Measurements from ENCODE around the gene NTN4. TPM values are rescaled to one million over a fixed set of nuclear protein-coding genes. Genes with fewer than 3 reads are reported as not detected.

NTN4 gene
- total and polyA plus RNA-seq, 10 of the 15 experiments (the other 5 are each of a cell fraction or from before 2014, with no cell fraction given) = 0.15 TPM; not detected in 9

GRCh38 chr12:95663525-95663924 is 127.0 kb downstream of the NTN4 start (continued):
- TF ChIP-seq EZH2 (IDR thresholded peaks at IDR 0.05; ENCODE audit: borderline replicate concordance, control insufficient read depth, low read depth, low read length) (no peak), ZNF24 (IDR thresholded peaks at IDR 0.05) (no peak), CEBPB (IDR thresholded peaks at IDR 0.05; ENCODE audit: borderline replicate concordance in 1 of 2, low read depth in 2 of 2, low read length in 2 of 2) (no peak)

- ATAC-seq = no peak
- TF ChIP-seq DPF2 (IDR thresholded peaks at IDR 0.05) (no peak), NR2C1 (IDR thresholded peaks at IDR 0.05) (no peak), ZNF592 (IDR thresholded peaks at IDR 0.05) (no peak), NFXL1 (IDR thresholded peaks at IDR 0.05; ENCODE audit: borderline replicate concordance) (no peak), SPI1 (IDR thresholded peaks at IDR 0.05; ENCODE audit: borderline replicate concordance, insufficient read depth, low read depth, low read length) (no peak), TCF3 (IDR thresholded peaks at IDR 0.05; ENCODE audit: borderline replicate concordance, insufficient read depth, low read depth, low read length) (no peak), TBL1XR1 (IDR thresholded peaks at IDR 0.05; ENCODE audit: low read depth, low read length) (no peak), TCF12 (IDR thresholded peaks at IDR 0.05; ENCODE audit: low read depth, low read length) (no peak), ZNF217 (IDR thresholded peaks at IDR 0.05) (no peak), NKRF (conservative IDR thresholded peaks at IDR 0.05) (no peak), E2F8 (IDR thresholded peaks at IDR 0.05; ENCODE audit: low read depth, partially characterized antibody) (no peak), BCL11A (IDR thresholded peaks at IDR 0.05; ENCODE audit: low read depth, low read length) (no peak)
These were observed 129.2 kb downstream of the NTN4 start for GRCh38 chr12:95661360-95661759.

More at GRCh38 chr12:95661360-95661759, 129.2 kb downstream of the NTN4 start:
- no peaks in the 10 kb centered on the region for H3K9me3 ChIP-seq (replicated peaks; ENCODE audit: control insufficient read depth, insufficient read depth, low read length)
- FAIRE-seq (no peak), DNase-seq (ENCODE audit: low read depth, low spot score) (no peak)
- H3K36me3 ChIP-seq (ENCODE audit: control insufficient read depth in 2 of 2, insufficient read depth in 2 of 2, low read length in 1 of 2) = no peaks in the 10 kb centered on the region
- in situ Hi-C loops (cut with MboI) = no loop called here
- no peak overlapping the region for H3K4me2 ChIP-seq (ENCODE audit: control insufficient read depth, insufficient read depth)
- POLR2A ChIA-PET = interaction anchor here (0.6 kb wide), 1 partner anchor 1142 kb away, joined by 3 read pairs; no protein-coding TSS in a partner anchor
- no peak overlapping the region for H2AFZ ChIP-seq (ENCODE audit: control insufficient read depth, low read depth, low read length)
- RAD21 ChIA-PET (ENCODE audit: unreplicated experiment) = no interaction called here
- no peak overlapping the region for H3K27ac ChIP-seq (ENCODE audit: control insufficient read depth, insufficient read depth)
- no TSS peak for BruUV-seq (replicated peaks)
- CTCF ChIA-PET = no interaction called here
- no peak overlapping the region for H3K9ac ChIP-seq (ENCODE audit: control insufficient read depth, insufficient read depth, low read length)
- no peaks in the 10 kb centered on the region for H3K79me2 ChIP-seq (ENCODE audit: control insufficient read depth, insufficient read depth, low read length)
- SMC1A ChIA-PET (ENCODE audit: uncharacterized antibody, unreplicated experiment) = interaction anchor here (0.5 kb wide), 1 partner anchor 73 kb away, joined by 3 read pairs; no protein-coding TSS in a partner anchor
- no peaks in the 10 kb centered on the region for H4K20me1 ChIP-seq (ENCODE audit: control insufficient read depth, insufficient read depth)
- intact Hi-C loops (cut with micrococcal nuclease; ENCODE audit: unreplicated experiment) = no loop called here
- H3K4me1 ChIP-seq (ENCODE audit: control insufficient read depth, insufficient read depth, low read length) = no peaks in the 10 kb centered on the region
- 0% methylated on average over 1 of the region's 1 CpG for WGBS (ENCODE audit: insufficient coverage, insufficient replicate concordance, low lambda C conversion rate, missing lambda C conversion rate)
- H3K27me3 ChIP-seq (replicated peaks in 1 of 2; ENCODE audit: control insufficient read depth in 2 of 2, insufficient read depth in 2 of 2, low read length in 1 of 2) = peaks cover 0 to 3% of the 10 kb centered on the region in 2 experiments; a peak in 2 of 4 replicates
- no peak overlapping the region for H3K4me3 ChIP-seq
